HG03558 (cell line): ENCODE measurements around the gene CCDC15.
A peak's percentile ranks its signal among the peaks of the same experiment; 100 is the strongest.

ENCODE experiments used
- ATAC-seq: cut with Tn5 transposase; IDR thresholded peaks from one replicate; pipeline ENCODE4 v1.9.1; 2021; ENCODE audit warnings: moderate number of reproducible peaks; ENCODE audit not compliant: unreplicated experiment; ENCODE audit errors: extremely low read depth

Gene CCDC15

GRCh38 chr11:125062931-125063428 lies 109.0 kb downstream of the CCDC15 start, which contains the start of gene SLC37A2:
TSS of gene SLC37A2 (plus strand) at chr11:125063305. CDS start at chr11:125063368, 63 bp downstream.
- peak; percentile 66 for ATAC-seq

DNA sequence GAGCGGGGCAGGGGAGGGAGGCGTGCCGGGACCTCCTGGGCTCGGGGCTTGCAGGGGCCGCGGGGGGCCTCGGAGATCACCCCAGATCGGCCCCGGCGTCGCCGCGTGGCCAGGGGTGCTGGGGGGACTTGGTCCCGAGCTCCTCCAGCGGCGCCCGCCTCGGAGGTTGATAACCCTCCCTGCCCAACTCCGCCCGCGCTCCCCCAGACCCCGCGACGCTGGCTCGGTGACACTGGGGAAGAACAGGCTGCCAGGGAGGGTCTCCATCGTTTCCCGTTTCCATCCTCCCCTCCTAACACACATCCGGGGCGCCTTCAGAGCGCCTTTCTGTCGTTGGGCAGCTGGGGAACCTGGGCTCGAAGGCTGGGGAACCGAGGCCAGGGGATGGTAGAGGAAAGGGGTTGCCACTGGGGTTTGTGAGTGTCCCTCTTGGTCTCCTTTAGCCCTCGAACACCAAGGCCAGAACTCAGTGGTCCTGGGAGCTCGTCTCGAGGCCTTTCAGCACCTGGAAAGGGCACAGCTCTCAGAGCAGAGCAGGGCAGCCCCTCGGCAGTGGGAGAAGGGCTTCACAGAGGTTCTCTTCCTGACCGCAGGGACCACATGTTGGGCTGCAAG lies 109.5 kb downstream of the CCDC15 start:
- no peak for ATAC-seq

- ATAC-seq = no peak
Measured at GRCh38 chr11:125064070-125064469, 110.1 kb downstream of the CCDC15 start.

DNA sequence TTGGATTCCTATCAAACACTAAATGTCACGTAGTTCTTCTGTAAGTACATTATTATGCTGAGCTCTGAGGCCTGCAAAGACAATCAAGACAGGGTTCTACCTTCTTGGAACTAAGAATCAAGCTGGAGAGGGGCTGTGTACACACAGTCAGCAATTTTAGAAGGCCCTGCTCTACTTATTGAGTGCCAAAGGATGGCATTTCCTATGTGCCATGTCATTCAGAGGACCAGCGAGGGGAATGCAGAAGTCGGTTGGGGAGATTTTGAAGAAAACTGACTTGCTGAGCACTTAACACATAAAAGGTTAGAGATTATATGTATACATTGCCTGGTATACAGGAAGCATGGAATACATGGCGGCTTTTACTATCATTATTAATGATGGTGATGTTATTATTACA lies 114.4 kb downstream of the CCDC15 start:
- no peak for ATAC-seq

GRCh38 chr11:125069008-125069407 lies 115.0 kb downstream of the CCDC15 start:
- ATAC-seq = no peak

DNA sequence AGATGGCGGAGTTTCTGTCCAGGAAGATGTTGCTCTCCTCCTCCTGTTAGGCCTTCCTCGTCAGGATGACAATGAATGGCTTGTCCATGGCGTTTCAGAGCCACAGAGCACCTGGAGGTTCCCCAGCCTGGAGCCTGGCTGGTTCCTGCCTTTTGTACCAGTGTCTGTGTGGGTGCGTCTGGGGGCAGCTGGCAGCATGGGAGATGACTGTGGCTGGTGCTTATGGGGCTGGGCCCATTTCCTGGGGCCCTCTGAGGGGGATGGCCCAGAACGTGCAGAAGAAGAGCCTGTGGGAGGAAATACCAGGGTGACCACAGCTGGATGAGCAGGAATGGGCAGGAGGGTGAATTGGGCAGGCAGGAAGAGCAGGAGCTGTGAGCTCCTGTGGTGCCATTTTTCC lies 115.8 kb downstream of the CCDC15 start:
- no peak for ATAC-seq

DNA sequence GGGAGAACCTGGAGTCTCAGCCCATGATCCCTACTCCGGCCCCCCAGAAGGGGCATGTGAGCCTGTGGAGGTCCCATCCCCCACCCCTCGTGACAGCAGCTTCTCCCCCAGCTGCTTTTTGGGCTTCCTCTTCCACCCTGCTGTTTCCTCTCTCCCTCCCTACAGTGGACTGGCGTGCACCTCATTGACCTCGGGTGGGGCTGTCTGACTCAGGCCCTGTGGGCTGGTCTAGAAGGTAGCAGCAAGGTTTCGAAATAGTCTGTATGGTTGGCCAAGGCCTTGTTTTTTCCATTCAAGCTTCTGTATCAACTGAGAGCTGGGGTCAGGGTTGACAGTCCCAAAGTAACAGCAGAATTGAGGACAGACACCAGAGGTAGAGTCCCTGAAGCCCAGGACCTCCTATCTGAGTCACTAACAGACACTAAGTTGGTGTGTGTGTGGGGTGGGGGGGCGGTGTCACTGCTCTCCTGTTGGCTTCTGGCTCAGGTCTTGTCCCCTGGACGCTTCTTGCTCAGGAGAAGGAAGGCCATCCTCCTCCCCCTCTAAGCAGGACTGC lies 116.8 kb downstream of the CCDC15 start:
- peak; percentile 50 for ATAC-seq

DNA sequence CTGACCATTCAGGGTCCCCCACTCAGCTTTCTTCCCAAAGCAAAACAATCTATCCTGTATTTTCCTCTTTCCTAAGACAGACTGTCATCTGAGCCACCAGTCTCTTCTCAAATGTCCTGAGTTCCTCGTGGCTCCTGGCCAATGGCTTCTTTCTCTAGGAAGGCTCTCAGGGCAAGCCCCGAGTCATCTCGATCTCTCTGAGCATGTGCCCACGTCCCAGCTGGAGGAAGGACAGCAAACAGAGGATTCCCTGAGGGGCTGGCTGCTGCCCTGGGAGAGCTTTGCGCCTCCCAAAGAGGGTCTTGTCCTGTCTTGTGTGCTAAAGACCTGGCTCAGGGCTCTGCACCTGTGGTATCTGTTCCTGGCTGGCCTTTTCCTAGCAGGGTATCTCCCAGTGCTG lies 117.4 kb downstream of the CCDC15 start:
- ATAC-seq = no peak

GRCh38 chr11:125071846-125072217 lies 117.8 kb downstream of the CCDC15 start:
- ATAC-seq = no peak

DNA sequence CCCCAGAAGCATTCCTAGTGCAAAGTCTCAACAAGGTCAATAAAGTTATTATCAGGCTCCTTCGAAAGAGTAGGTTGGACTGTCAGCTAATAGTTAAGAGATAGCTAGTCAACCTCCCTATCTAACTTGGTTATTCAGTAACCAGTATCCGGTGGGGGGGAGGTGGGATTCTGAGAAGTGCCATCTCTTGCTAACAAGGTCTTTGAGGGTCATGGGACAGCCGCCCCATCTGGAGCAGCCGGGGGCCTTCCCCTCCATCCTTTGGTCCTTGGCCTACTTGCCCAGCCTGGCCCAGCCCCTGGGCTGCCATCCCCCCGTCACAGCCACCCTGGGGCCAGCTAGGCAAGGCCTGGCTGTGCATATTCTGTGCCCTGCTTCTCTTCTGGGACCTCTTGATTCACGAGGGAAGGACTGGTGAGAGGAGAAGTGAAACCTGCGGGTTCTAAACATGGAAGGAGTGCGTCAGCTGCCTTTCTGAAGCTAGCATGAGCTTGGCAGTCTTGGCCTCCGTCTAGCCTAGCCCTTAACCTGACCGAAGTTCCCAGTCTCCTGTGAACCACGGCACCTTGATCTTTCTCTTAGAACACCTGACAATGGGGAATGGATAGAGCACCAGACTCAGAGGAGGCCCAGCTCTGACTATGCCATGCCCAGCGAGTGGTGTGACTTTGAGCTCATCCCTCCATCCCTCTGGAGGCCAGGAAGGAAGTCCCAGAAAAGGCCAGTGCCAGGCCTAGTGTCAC lies 118.4 kb downstream of the CCDC15 start:
- peak; percentile 55 for ATAC-seq

- ATAC-seq = no peak
Measured at GRCh38 chr11:125072961-125073590, 119.1 kb downstream of the CCDC15 start.

- no peak for ATAC-seq
Measured at GRCh38 chr11:125073616-125074483, 119.8 kb downstream of the CCDC15 start.

DNA sequence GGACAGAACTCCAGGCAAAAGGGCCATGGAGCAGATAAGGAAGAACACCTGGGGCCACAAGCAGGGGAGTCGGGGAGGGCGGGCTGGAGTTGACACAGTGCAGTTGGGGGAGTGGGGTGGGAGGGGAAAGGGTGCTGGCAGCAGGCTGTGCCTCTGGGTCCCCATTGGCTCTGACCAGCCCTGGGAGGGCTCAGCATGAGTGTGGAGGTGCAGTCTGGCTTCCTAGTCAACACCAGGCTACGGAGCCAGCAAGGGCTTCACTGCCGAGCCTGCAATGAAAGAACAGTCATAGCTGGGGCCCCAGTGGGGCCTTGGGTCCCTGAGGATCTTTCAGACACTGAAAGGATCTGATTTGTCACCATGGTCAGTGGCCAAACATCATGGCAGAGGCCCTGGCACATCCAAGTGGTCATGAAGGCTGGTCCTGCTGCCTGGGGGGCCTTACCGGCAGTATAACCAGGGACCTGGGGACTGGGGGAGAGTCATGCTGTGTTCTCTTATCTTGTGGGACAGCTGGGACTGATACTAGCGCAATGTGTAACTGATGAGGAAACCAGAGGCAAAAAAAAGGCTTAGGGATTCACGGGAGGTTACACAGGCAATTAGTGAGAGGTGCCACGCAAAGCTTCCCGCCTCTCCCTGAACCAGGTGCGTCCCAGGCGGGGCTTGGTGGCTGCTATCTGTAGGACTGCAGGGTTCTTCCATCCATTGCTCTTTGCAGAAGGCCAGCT lies 120.7 kb downstream of the CCDC15 start:
- no peak for ATAC-seq

GRCh38 chr11:125075242-125075625 lies 121.2 kb downstream of the CCDC15 start:
- no peak for ATAC-seq

GRCh38 chr11:125075900-125076317 lies 121.9 kb downstream of the CCDC15 start:
- ATAC-seq = no peak

DNA sequence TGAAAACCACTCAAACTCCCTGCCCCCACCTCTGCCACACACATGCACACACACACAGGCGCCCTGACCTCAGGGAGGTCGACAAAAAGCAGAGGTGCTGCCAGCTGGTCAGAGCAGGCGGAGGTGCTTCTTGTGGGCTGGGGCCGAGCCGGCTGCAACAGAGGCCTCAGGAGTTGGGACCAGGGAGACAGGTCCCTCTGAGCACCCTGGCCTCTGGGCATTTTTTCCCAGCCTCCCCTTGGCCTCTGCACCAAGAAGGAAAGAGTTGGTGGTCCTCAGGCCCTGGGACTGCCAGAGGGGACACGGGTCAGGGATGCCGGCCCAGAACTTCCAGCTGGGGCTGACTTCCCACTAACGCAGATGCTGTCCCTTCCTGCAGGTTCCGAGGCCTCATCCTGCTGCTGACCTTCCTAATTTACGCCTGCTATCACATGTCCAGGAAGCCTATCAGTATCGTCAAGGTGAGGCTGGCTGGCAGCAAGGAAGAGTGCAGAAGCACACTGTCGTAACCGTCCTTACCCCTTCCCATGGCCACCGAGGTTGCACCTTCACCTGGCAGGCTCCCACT lies 122.5 kb downstream of the CCDC15 start:
- ATAC-seq = no peak

- ATAC-seq = no peak
Measured at GRCh38 chr11:125078016-125078415, 124.0 kb downstream of the CCDC15 start.

DNA sequence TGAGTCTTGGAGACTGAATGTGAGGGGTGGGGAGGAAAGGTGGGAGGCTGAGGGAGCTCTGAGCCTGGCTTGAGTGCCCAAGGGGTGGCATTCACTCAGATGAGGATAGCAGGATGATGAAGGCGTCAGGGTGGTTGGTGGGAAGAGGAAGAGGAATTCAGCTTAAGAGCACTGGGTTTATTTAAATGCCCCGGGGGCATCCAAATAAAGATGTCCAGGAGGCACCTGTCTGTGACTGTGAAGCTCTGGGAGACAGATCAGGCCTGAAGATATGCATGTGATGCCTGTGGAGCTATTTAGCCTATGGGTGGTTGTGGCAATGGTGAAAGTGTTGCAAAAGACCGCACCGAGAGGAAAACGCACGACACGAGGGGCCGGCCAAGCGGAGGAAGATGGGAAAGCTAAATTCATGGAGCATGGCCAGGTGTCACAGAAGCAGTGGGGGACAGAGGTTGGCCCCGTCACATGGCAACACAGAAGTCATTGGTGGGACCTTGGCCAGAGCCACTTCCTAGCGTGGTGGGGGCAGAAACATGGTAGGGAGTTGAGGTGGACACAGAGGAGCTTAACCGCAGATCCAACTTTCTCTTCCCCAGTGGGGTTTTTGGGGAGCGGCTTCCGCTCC lies 124.6 kb downstream of the CCDC15 start:
- no peak for ATAC-seq
